HG03442 (cell line): Measurements from ENCODE around the gene CAPN3.

Experiments
- ATAC-seq: cut with Tn5 transposase; IDR thresholded peaks from one replicate; pipeline ENCODE4 v1.9.1; 2021; ENCODE audit warnings: mild to moderate bottlenecking, moderate library complexity; ENCODE audit not compliant: unreplicated experiment

The CAPN3 gene

DNA sequence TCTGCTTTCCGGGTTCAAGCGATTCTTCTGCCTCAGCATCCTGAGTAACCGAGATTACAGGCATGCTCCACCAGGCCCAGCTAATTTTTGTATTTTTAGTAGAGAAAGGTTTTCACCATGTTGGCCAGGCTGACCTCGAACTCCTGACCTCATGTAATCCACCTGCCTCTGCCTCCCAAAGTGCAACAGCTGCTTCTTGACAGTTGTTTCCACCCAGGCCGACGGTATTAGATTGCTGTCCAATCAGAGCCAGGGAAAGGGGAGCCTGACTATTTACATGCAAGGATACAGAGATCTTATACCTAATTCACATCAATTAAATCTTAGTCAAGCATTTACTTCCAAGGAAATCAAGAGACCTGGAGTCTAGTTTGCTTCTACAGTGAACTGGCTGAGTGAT is 4.0 kb upstream of the CAPN3 start:
- ATAC-seq: no peak

DNA sequence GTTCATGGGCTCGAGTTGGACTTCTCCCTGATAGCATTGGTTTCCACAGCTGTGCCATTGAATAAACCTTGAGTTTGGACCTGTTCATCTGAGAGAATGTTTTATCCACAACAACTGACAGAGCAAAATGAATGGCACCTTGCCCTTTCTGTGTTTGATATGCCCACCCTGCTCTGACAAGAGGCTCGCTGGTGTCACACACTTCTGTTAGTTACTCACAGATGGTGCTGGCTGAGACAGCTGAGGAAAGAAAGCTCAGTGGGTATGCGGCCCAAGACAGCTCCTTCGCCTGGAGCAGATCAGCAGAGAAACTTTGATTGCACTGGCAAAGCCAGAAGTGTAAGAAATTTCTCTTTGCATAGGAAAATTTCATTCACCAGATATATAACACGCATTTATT is 2.5 kb upstream of the CAPN3 start:
- no peak for ATAC-seq

DNA sequence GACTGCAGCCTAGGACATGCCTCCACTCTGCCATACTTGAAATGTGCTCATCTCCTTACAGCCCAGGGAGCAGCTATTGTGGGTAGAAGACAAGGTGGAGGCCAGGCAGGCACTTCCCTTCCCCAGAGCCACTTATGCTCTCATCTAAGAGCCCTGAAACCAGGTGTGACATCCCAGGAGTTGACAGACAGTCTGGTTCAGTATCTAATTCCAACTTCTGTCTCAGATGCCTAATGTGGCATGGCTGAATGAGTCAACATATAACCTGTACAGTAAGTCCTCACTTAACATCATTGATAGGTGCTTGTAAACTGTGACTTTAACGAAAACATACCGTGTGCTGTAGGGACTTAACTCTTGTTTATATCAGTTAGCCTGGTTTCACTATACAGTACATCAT is 1.2 kb upstream of the CAPN3 start:
- ATAC-seq: no peak

DNA sequence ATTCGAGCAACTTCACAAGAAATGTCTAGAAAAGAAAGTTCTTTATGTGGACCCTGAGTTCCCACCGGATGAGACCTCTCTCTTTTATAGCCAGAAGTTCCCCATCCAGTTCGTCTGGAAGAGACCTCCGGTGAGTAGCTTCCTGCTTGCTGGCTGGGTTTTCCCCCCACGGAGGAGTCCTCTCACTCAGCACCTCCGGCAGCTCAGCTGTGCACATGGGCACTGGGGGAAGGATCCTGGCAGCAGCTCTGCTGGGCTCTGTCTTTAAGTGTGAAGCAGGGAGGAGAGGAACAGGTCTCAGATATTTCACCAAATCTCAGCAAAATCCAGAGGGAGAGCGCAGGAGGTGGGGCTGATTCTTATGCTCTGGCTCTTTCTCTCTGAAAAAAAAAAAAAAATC is 684 bp downstream of the CAPN3 start:
- ATAC-seq: no peak

DNA sequence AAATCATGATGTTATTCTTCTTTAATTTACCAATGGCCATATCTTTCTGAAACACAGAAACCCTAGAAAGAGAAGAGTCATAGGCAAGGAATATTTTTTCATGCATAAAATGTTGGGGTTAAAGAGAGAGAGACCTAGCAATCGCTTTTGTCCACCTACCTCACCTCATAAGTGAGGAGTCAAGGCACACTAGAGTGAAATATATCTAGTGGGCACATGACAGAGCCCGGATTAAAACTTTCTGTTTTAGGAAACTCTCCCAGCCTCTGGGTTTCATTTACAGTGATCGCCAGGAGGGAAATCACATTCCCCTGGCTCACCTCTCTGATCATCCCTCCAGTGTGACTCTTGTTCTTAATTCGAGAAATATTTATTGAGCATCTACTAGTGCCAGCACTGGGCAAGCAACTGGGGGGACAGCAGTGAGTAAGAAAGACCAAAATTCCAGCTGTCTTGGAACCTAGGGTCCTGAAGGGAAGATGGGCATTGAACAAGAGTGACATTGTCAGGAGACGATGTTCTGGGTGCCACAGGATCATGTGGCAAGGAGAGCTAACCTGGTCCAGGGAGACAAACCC is 1.3 kb downstream of the CAPN3 start:
- ATAC-seq: no peak

DNA sequence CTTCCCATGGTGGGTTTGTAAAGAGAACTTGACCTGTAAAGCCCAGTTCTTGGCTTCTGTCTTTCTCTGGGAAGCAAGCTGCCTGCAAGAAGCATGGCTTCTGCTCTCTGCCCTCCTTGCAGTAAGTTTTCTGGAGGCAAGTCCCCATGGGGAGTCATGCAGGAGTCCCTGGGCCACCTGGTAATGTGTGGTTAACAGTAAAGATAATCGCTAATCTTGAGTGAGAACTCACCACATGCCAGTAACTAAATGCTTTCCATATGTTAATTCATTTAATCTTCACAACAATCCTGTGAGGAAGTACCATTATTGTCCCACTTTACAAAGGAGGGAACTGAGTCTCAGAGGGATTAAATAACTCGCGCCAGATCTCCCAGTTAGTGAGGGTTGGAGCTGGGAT is 4.2 kb downstream of the CAPN3 start:
- ATAC-seq: no peak

DNA sequence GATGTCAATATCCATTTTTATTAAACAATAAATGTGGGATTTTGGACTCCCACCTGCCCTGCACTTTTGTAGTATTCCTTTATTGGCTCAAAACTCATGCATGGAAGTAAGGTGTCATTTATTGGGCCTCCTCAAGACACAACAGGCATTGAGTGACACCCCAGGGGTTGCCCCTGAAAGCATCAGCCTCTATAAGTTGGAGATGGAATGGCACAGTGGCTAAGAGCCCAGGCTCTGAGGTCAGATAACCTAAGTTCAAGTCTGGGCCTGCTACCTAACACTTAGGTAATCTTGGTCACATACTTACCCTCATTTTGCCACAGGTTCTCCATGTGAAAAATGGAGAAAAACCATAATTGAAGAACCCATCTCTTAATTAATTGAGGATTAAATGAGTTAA is 4.6 kb downstream of the CAPN3 start:
- no peak for ATAC-seq

DNA sequence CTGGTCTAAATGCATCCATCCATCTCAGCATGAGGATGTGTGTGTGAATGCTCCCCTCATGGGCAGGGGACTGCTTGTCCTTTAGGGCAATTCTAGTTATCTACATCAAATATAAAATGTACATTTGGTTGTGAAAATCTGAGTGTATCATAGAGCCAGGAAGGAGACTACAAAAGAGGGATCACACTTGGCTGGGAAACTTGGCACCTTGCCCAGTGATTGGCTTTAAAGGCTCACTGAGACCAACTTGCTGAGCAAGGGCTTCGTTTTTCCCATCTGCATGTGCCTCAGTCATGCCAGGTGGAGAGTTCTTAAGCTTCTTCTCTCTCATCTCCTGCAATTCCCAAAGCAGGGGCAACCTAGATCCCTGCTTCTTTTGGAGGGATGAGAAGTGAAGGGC is 5.2 kb downstream of the CAPN3 start:
- no peak for ATAC-seq

DNA sequence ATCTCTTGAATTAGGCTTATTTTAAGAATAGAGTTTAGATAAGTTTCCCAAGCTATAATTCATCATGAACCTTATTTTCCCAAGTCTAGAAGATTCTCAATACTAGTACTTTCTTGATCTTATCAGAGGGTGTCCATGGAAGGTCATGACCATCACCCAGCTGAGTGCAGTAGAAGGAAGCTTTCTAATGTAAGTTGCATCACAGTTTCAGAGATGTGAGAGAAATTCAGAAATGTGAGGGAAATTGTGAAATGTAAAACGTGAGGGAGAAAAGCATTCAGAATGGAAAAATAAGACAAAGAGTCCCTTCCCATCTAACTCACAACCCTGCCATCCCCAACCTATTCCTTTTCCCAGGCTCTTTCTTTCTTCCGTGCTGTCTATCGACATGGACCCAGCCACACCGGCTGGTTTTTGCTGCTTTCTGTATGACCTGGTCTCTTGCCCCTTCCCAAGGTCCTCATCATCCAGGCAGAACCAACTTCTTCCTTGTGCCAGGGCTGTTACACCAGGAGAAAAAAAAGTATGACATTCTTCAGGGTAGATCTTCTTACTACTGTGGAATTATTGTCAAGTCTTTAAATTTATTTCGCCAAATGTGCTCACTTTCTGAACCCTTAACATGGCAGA is 6.7 kb downstream of the CAPN3 start:
- ATAC-seq: no peak

DNA sequence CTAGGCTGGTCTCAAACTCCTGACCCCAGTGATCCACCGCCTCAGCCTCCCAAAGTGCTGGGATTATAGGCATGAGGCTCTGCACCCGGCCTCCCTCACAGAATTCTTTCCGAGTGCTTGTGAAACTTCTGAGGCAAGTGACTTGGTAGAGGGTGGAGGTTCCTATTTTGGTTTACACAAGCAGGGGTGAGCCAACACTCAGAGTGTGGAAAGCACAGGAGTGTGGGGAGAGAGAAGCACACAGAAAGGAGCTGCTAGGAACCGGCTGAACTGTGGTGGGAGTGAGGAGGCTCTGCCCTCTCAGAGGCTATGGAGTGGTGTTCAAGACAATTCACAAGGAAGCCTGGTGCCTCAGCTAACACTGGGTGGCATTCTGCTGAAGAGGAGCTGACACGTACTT is 7.7 kb downstream of the CAPN3 start:
- no peak for ATAC-seq

DNA sequence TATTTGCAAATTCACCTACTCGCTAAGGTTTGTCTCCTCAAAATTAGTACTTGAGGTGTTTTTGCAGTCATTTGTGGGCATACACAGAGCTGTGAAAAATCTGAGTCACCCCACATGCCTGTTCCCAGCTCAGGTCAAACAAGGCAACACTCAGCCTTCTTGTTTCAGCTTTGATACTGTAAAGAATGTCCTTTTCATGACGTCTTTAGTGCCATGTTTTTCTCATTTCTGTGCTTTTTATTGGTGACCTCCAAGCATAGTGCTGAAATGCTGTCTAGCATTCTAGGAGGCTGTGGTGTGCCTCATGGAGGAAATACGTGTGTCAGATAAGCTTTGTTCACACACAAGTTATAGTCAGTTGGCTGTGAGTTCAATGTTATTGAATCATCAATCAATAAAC is 8.8 kb downstream of the CAPN3 start:
- ATAC-seq: no peak

DNA sequence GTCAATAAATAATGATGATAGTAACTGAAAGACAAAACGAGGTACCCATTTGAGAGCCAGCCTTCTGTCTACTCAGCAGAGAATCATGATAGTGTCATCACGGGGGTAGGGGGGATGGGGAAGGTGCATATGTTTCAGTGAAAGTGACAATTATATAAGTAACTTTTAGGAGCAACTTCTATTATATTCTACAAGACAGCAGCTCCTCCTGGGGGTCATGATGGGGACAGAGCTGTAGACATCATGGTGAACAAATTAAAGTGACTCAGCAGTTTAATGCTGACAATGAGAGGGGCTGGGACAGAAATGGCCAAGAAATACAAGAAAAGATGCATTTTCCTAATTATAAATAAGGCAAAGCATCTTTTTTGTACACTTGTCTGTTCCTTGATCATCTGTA is 11.8 kb downstream of the CAPN3 start:
- no peak for ATAC-seq

DNA sequence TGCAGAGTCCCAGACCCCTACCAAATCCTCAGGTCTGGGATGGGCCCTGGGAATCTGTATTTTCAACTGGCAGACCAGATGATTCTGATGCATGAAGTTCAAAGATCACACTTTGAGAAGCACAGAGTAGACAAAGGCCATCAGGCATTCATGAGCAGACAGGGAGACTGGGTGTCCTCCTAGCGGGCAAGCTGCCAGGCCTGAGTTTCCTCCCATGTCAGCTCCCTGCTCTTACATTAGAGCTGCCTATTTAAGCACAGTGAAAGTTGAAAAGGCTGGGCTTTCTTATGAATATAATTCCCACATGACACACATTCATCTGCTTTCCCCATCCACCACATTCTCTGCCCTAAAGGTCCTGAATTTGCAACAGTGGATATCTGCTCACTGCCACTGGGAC is 14.0 kb downstream of the CAPN3 start:
- ATAC-seq: no peak

DNA sequence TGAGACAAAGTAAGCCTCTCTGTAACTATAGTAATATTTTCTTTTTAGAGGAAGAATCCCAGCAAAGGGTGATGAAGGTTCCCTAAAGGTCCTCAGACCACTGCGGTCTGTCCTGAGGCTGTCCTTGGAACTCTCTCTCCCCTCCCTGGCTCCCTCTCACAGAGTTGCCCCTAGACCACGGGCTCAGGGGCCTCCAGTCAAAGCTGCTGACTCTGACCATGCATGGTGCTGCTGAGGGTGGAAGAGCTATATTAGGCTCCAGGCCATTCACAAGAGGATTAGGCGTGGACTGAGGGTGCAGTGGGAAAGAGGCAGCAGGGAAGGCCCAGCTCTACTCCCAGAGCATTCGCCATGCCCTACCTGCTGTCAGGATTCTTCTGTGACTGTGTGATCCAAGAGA is 14.6 kb downstream of the CAPN3 start:
- ATAC-seq: no peak

DNA sequence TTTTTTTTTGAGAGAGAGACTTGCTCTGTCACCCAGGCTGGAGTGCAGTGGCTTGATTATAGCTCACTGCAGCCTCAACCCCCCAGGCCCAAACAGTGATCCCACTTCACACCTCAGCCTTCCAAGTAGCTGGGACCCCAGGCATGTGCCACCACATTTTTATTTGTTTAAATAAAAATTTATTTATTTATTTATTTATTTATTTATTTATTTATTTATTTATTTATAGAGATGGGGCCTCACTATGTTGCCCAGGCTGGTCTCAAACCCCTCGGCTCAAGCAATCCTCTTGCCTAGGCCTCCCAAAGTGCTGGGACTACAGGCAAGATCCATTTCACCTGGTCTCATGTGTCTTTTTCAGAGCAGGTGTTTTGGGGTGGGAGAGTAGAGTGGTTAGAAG is 15.5 kb downstream of the CAPN3 start:
- no peak for ATAC-seq

DNA sequence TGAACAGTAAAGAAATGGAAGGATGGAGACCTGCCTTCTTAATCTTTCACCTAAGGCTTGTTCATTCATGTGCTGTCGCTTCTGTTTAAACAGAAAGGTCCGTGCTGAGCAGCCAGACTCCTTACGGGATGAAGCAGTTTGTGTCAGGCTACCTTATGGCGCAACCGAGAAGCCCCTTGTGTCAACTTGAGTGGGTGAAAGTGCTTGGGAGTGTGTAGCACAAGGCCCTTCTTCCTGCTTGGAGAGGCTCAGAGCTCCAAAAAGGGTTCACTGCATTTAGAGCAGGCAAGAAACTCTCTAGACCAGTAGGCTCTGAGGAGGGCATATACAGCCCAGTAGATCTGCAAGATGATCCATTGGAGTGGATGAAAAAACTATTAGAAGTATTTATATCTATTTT is 16.0 kb downstream of the CAPN3 start:
- ATAC-seq: no peak

DNA sequence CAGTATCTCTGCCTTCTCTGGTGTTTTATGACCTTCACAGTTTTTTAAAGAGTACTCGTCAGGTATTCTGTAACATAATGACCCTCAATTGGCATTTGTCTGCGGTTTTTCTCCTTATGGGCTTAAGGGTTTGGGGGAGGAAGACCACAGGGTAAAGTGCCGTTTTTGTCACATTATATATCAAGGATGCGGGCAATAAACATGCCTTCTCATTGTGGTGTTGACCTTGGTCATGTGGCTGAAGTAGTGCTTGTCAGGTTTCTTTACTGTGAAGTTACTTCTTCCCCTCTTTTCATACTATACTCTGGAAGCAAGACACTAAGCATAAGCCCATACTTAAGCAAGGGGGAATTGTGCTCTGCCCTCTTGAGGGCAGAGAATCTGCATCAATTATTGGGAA is 16.6 kb downstream of the CAPN3 start:
- no peak for ATAC-seq

DNA sequence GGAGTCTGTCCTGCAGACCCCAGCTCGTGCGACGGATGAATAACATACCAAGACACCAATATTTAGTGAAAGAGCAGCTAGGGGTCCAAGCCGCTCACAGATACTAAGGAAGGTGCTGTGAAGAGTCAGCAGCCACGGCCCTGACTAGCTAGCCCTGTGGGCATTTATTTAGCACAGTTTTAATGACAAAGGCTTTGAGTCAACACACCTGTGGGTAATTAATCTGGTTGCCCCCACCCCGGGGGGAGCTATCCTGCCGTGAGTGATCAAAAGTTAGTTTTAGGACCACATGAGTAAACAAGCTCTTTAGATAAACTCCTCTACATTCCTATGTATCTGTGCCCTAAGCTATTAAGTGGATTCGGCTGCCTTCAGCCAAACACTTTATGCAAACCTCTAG is 18.7 kb downstream of the CAPN3 start:
- ATAC-seq: no peak

DNA sequence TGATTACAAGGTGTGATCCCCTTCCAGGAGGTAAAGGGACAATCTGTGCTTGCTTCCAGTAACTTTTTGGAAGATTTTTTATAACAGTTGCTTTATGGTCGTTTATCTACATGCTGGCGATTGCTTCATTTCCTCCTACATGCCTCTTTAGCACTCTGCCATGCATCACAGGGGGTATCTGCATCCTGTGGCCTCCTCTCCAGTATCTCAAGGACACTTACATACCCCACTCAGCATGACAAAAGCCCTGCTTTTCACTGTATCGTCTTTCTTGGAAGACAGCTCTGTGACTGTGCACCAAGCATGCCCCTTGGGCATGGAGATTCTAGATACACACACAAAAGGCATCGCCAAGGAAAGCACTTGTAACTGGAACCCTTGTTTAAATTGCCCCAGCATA is 25.3 kb downstream of the CAPN3 start:
- ATAC-seq: no peak

DNA sequence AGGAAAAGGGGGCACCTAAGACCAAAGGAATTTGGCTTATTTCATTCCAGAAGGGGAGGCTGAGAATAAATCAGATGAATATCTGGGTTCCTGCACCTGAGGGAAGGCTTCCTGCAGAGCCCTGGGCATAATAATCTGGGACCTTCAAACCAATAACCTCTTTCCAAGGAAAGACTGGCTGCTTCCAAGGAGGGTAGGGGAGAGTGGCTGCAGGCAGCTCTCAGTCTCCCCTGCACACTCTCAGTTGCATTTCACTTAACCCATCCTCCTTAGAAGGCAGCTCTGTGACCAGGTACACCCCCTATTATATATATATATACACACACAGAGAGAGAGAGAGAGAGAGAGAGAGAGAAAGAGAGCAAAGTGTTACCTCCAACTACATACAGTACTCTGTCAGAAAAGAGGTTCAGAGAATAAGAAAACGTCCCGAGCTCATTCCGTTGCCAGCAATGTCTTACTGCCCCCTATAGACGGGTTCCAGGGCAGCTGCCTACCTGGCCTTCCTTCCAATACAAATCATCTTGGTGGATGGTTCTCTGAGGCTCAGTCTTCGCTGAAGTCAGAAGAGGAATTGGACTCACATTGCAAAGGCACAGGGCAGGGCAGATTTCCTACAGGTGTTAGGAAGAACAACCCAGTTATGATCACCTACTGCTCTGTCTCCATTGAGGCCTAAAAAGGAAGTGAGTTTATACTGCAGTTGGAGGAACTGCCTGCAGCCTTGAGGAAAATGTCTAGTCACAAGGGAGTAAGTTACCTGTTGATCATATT is 26.1 kb downstream of the CAPN3 start:
- ATAC-seq: no peak

DNA sequence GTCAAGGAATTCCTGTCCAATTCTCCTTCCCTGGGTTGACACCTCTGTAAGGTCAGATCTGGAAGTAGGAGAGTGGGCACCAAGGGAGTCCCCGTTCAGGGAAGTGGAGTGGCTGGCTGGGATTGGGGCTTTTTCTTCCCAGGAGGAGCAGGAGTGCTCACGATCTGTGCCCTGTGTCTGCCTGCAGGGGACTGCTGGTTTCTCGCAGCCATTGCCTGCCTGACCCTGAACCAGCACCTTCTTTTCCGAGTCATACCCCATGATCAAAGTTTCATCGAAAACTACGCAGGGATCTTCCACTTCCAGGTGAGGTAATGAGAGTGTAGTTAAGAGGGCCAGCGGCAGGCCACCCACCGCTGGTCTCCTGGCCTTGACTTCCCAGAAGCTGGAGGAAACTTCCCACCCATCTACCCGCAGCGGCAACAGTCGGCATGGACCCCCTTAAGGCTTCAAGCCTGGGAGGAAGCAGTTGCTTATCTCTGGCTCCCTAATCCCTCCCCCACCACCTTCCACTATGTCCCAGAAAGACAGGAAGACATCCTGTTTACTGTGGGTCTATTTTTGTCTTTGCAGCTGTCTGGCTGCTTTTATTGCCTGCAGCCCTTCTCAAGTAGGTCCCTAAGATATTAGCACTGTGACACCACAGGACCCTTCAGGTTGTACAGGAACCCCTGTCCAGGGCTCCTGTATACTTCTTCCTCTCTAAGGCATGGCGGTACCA is 26.8 kb downstream of the CAPN3 start:
- no peak for ATAC-seq

DNA sequence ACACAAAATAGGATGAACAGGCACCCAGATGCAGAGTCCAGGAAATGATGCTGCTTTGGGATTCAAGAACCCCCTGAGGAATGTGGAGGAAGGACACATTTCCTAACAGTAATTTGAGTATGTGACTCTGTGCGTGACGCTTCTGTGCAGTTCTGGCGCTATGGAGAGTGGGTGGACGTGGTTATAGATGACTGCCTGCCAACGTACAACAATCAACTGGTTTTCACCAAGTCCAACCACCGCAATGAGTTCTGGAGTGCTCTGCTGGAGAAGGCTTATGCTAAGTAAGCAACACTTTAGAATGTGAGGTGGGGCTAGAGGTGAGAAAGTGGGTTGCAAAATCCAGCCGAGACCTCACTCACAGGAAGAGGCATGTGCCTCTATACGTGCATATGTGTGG is 28.3 kb downstream of the CAPN3 start:
- no peak for ATAC-seq
